Esophagus muscularis mucosa (tissue), 4 donors: ENCODE data around the gene SMIM21. TPM values are rescaled to one million over a fixed set of nuclear protein-coding genes. Genes with fewer than 3 reads are reported as not detected.

ENCODE experiments used
- DNase-seq: peaks from one replicate; pipeline ENCODE4 v3.0.0-alpha.2; 2017; ENCODE audit errors: extremely low spot score
- H3K27ac ChIP-seq, 4 donors: fragments of 200-600 bp; sonication (generic); replicated peaks in 1 of 4; 1 replicate in 3 of 4; 2 replicates in 1 of 4; pipeline ENCODE4 v1.5.1; 2016 to 2019; ENCODE audit warnings: mild to moderate bottlenecking in 1 of 4
- H3K27me3 ChIP-seq, 4 donors: fragments of 200-600 bp; sonication (generic); one replicate each; pipeline versions ENCODE4 v1.5.1 to v1.6.0; 2016 to 2019
- H3K36me3 ChIP-seq, 4 donors: fragments of 200-600 bp; sonication (generic); one replicate each; pipeline ENCODE4 v1.5.1; 2016 to 2019
- H3K4me1 ChIP-seq, 4 donors: fragments of 200-600 bp; sonication (generic); one replicate each; pipeline ENCODE4 v1.5.1; 2016 to 2019
- H3K4me3 ChIP-seq, 4 donors: fragments of 200-600 bp; sonication (generic); 1 replicate in 2 of 4; 2 replicates in 2 of 4; pipeline ENCODE4 v1.5.1; 2016 to 2019; ENCODE audit warnings: mild to moderate bottlenecking in 4 of 4, moderate library complexity in 1 of 4
- H3K9me3 ChIP-seq, 4 donors: fragments of 200-600 bp; sonication (generic); 1 replicate in 3 of 4; 2 replicates in 1 of 4; pipeline ENCODE4 v1.5.1; 2016 to 2019
- CTCF ChIP-seq, 3 experiments: fragments of 200-600 bp in 2 of 3; fragments of 450-650 bp in 1 of 3; sonication (generic) in 2 of 3; IDR thresholded peaks; one replicate each; pipeline ENCODE4 v1.5.1; 2017 to 2019; ENCODE audit warnings: antibody characterized with exemption in 3 of 3, mild to moderate bottlenecking in 2 of 3, moderate library complexity in 1 of 3
- EP300 ChIP-seq: sonication (generic); formaldehyde crosslinking; IDR thresholded peaks from one replicate; pipeline ENCODE4 v1.6.1; 2017; ENCODE audit warnings: antibody characterized with exemption
- POLR2A ChIP-seq: fragments of 450-650 bp; IDR thresholded peaks from one replicate; pipeline ENCODE4 v1.6.1; 2017; ENCODE audit warnings: antibody characterized with exemption, moderate library complexity, mild to moderate bottlenecking, low read depth
- POLR2AphosphoS5 ChIP-seq, 2 donors: sonication (generic); formaldehyde crosslinking; IDR thresholded peaks; one replicate each; pipeline ENCODE4 v1.6.1; 2017; ENCODE audit warnings: antibody characterized with exemption in 2 of 2
- whole genome bisulfite sequencing: methylation state at CpG from one replicate; pipeline ENCODE4 v1.1.5; 2018; 5-methylcytosine and 5-hydroxymethylcytosine counted together
- intact Hi-C: fragments of 100-400 bp; cut with DNase I; formaldehyde crosslinking; loops from one replicate; pipeline ENCODE4 v1.15.1; 2023
- total RNA-seq, 4 donors: library from RNA; depleted of rRNA; stranded (reverse); fragments of >200 nt; gene quantifications; one replicate each; pipeline versions ENCODE4 v1.1.0 to v1.2.1, GENCODE V29; 2016

SMIM21 gene
- total RNA-seq, 4 donors from 2014 or later: not detected

GRCh38 chr18:75472396-75472795 lies 44.9 kb upstream of the SMIM21 start:
- H3K4me1 ChIP-seq: peaks cover 0 to 10% (median 7%) of the 10 kb centered on the region in 4 donors
- no peaks in the 10 kb centered on the region for H3K36me3 ChIP-seq
- H3K4me3 ChIP-seq: no peak overlapping the region
- intact Hi-C loops: loop anchor here (10.0 kb wide), 2 partner anchors 268 to 578 kb away; partner anchors contain the start of gene PTGR3
- no peak overlapping the region for H3K27ac ChIP-seq
- no peaks in the 10 kb centered on the region for H3K9me3 ChIP-seq
- no peaks in the 10 kb centered on the region for H3K27me3 ChIP-seq
- TF ChIP-seq EP300: no peak
- TF ChIP-seq POLR2AphosphoS5 (IDR thresholded peaks at IDR 0.05): no peak
- 89% methylated on average over 7 of the region's 7 CpGs for WGBS
- DNase-seq: no peak

- peak; percentile 55 for DNase-seq
- H3K27ac ChIP-seq: no peak overlapping the region
- no peaks in the 10 kb centered on the region for H3K9me3 ChIP-seq
- H3K27me3 ChIP-seq: no peaks in the 10 kb centered on the region
- 88% methylated on average over 9 of the region's 9 CpGs for WGBS
- no peaks in the 10 kb centered on the region for H3K36me3 ChIP-seq
- H3K4me1 ChIP-seq: peaks cover 0 to 10% (median 7%) of the 10 kb centered on the region in 4 donors
- intact Hi-C loops: loop anchor here (10.0 kb wide), 2 partner anchors 267 to 577 kb away; partner anchors contain the start of gene PTGR3
- no peak for TF ChIP-seq EP300
- TF ChIP-seq CTCF (IDR thresholded peaks at IDR 0.05): no peak
- no peak for TF ChIP-seq POLR2AphosphoS5 (IDR thresholded peaks at IDR 0.05)
- TF ChIP-seq POLR2A: no peak
- no peak overlapping the region for H3K4me3 ChIP-seq
Observed at GRCh38 chr18:75471850-75472249, 44.3 kb upstream of the SMIM21 start.

DNA sequence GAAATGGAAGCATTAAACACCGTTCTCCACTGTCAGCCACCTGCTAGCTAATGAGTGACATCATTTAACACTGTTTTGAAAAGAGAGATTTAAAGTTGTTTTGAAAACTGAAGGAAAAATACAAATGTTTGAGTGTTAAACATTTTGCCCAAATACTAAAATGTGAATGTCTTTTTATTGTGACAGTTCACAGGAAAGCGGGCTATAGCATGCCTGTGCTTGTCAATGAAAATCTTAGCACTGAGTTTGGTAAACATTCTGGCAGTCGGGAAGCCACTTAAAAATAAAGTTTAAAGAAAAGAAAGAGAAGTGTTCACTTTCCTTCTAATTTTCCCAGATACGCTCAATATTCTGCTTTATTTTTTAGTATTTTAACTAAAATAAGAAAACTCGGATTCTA lies 40.3 kb upstream of the SMIM21 start:
- 84% methylated on average over 5 of the region's 5 CpGs for WGBS
- H3K9me3 ChIP-seq: no peaks in the 10 kb centered on the region
- intact Hi-C loops: no loop called here
- H3K36me3 ChIP-seq: no peaks in the 10 kb centered on the region
- DNase-seq: no peak
- H3K4me3 ChIP-seq: no peak overlapping the region
- H3K27ac ChIP-seq: no peak overlapping the region
- peaks cover under 1 to 2% (median under 1%) of the 10 kb centered on the region in 4 donors for H3K4me1 ChIP-seq
- no peak for TF ChIP-seq POLR2A
- TF ChIP-seq EP300: no peak
- TF ChIP-seq POLR2AphosphoS5 (IDR thresholded peaks at IDR 0.05): no peak
- no peak for TF ChIP-seq CTCF (IDR thresholded peaks at IDR 0.05)
- no peaks in the 10 kb centered on the region for H3K27me3 ChIP-seq

- intact Hi-C loops: no loop called here
- H3K4me1 ChIP-seq: peaks cover 5 to 7% (median 6%) of the 10 kb centered on the region in 4 donors
Observed at GRCh38 chr18:75467281-75467795, 39.8 kb upstream of the SMIM21 start.

GRCh38 chr18:75464356-75464755 lies 36.9 kb upstream of the SMIM21 start:
- H3K4me3 ChIP-seq: no peak overlapping the region
- H3K27me3 ChIP-seq: no peaks in the 10 kb centered on the region
- peaks cover 5 to 10% (median 8%) of the 10 kb centered on the region in 4 donors for H3K4me1 ChIP-seq
- no peaks in the 10 kb centered on the region for H3K9me3 ChIP-seq
- WGBS: 100% methylated on average over 11 of the region's 13 CpGs
- no peak for TF ChIP-seq POLR2AphosphoS5 (IDR thresholded peaks at IDR 0.05)
- no peak for TF ChIP-seq CTCF (IDR thresholded peaks at IDR 0.05)
- TF ChIP-seq EP300: no peak
- TF ChIP-seq POLR2A: no peak
- H3K36me3 ChIP-seq: no peaks in the 10 kb centered on the region
- intact Hi-C loops: no loop called here
- no peak for DNase-seq
- H3K27ac ChIP-seq: no peak overlapping the region

More at GRCh38 chr18:75467281-75467795, 39.8 kb upstream of the SMIM21 start:
- TF ChIP-seq POLR2A (no peak), POLR2AphosphoS5 (IDR thresholded peaks at IDR 0.05) (no peak), CTCF (IDR thresholded peaks at IDR 0.05) (no peak), EP300 (no peak)
- Histone ChIP-seq H3K36me3 (no peaks in the 10 kb centered on the region), H3K27ac (no peak overlapping the region), H3K9me3 (no peaks in the 10 kb centered on the region), H3K4me3 (no peak overlapping the region), H3K27me3 (no peaks in the 10 kb centered on the region)
- WGBS: 83% methylated on average over 12 of the region's 12 CpGs
- DNase-seq: no peak
